ENCODE data around the gene USP6NL. TPM values are rescaled to one million over a fixed set of nuclear protein-coding genes. Genes with fewer than 3 reads are reported as not detected.

Gene USP6NL
- total RNA-seq, 1 experiment from 2014 or later, result 27.5 TPM

DNA sequence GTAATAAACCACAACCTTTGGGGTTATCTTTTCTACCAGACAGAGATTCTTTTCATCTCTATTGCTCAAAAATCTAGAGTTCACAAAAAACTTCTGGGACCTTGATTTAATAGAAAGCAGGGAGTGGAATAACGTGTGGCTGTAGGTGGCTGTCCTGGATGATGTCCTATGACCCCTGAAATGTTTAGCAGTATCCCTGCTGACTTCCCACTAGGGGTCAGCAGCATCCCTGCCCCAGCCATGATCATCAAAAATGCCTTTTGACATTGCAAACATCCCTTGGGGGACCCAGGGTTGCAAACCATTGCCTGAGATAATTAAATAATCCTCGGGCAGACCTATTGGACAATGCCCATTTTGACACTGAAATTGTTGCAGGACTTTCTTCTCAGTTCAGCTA is 177.1 kb downstream of the USP6NL start:
- no peak for TF ChIP-seq CTCF (IDR thresholded peaks at IDR 0.05; ENCODE audit: unreplicated experiment)
- intact Hi-C loops (cut with micrococcal nuclease; ENCODE audit: unreplicated experiment), result no loop called here
- Mint-ChIP-seq H3K4me1 (ENCODE audit: low read depth, unreplicated experiment) (no peaks in the 10 kb centered on the region), H3K4me3 (ENCODE audit: low read depth, unreplicated experiment) (no peak overlapping the region), H3K27ac (ENCODE audit: unreplicated experiment) (no peak overlapping the region), H3K36me3 (ENCODE audit: insufficient read depth, unreplicated experiment) (no peaks in the 10 kb centered on the region), H3K9me3 (ENCODE audit: low read depth, unreplicated experiment) (no peaks in the 10 kb centered on the region), H3K27me3 (ENCODE audit: unreplicated experiment) (peaks cover 48% of the 10 kb centered on the region)
- DNase-seq, result no peak
- no TSS peak for BruUV-seq (replicated peaks)
- CTCF ChIA-PET, result no interaction called here

DNA sequence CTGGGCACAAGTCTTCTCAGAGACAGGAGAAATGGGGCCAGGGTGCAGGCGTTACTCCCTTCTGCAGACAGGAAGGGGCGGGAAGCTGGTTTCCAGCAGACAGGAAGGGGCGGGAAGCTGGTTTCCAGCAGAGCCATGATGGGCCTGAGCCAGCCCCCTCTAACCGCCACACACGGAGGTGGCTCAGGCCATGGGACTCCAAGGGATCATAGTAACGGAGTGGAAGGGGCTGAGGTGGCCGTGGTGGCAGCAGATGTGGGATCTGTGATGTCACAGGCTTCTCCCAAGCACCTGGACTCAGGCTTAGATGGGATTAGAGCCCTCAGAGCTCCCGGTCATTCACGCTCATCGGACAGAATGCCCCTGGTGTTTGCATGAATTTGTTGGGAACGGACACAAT is 177.8 kb downstream of the USP6NL start:
- no peak for TF ChIP-seq CTCF (IDR thresholded peaks at IDR 0.05; ENCODE audit: unreplicated experiment)
- Mint-ChIP-seq H3K27ac (ENCODE audit: unreplicated experiment) (no peak overlapping the region), H3K9me3 (ENCODE audit: low read depth, unreplicated experiment) (no peaks in the 10 kb centered on the region), H3K27me3 (ENCODE audit: unreplicated experiment) (peaks cover 42% of the 10 kb centered on the region), H3K4me1 (ENCODE audit: low read depth, unreplicated experiment) (no peaks in the 10 kb centered on the region), H3K36me3 (ENCODE audit: insufficient read depth, unreplicated experiment) (no peaks in the 10 kb centered on the region), H3K4me3 (ENCODE audit: low read depth, unreplicated experiment) (no peak overlapping the region)
- intact Hi-C loops (cut with micrococcal nuclease; ENCODE audit: unreplicated experiment), result no loop called here
- CTCF ChIA-PET, result no interaction called here
- BruUV-seq (replicated peaks), result no TSS peak
- DNase-seq, result no peak

- H3K27me3 Mint-ChIP-seq (ENCODE audit: unreplicated experiment), result peaks cover 18% of the 10 kb centered on the region
- no peak for TF ChIP-seq CTCF (IDR thresholded peaks at IDR 0.05; ENCODE audit: unreplicated experiment)
- CTCF ChIA-PET, result no interaction called here
- intact Hi-C loops (cut with micrococcal nuclease; ENCODE audit: unreplicated experiment), result no loop called here
- no peaks in the 10 kb centered on the region for H3K9me3 Mint-ChIP-seq (ENCODE audit: low read depth, unreplicated experiment)
- no peaks in the 10 kb centered on the region for H3K4me1 Mint-ChIP-seq (ENCODE audit: low read depth, unreplicated experiment)
- no peak overlapping the region for H3K4me3 Mint-ChIP-seq (ENCODE audit: low read depth, unreplicated experiment)
- no peak overlapping the region for H3K27ac Mint-ChIP-seq (ENCODE audit: unreplicated experiment)
- no peak for DNase-seq
- no TSS peak for BruUV-seq (replicated peaks)
- H3K36me3 Mint-ChIP-seq (ENCODE audit: insufficient read depth, unreplicated experiment), result no peaks in the 10 kb centered on the region
These were observed 180.3 kb downstream of the USP6NL start for GRCh38 chr10:11431216-11431555.

DNA sequence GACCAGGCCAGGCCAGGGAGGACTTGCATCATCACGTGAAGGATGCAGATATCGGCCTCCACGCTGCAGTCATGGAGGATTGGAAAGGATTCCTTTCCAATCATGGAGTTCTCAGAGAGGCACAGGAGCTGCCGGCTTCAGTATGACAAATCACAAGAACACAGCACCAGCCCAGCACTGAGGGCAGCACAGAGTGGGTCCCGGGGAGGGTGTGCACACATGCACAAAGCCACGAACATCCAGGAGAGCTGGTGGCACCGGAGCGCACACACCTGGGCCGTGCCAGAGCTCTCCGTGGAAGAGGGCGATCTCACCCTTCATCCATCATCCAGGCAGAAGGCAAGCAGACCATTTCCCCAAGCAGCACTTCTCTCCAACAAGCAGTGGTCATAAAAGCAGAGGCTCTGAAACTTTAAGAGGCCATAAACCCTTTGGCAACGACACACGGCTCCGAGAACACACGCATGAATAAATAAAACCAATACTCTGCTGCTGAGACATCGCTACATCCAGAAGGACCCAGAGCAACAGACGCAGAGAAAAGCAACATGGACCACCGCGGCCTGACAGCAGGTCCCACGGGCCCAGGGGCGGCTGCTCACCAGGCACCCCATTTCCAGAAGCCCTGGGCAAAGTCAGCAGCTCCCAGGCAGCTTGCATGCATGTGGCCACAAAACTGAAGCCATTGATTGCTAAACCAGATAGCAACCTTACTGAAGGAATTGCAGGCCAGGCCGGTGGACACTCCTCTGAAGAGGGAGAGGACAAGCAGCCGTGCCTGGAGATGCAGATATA is 180.8 kb downstream of the USP6NL start:
- intact Hi-C loops (cut with micrococcal nuclease; ENCODE audit: unreplicated experiment), result no loop called here
- Mint-ChIP-seq H3K9me3 (ENCODE audit: low read depth, unreplicated experiment) (no peaks in the 10 kb centered on the region), H3K27me3 (ENCODE audit: unreplicated experiment) (peaks cover 12% of the 10 kb centered on the region), H3K4me3 (ENCODE audit: low read depth, unreplicated experiment) (no peak overlapping the region), H3K27ac (ENCODE audit: unreplicated experiment) (no peak overlapping the region), H3K36me3 (ENCODE audit: insufficient read depth, unreplicated experiment) (no peaks in the 10 kb centered on the region), H3K4me1 (ENCODE audit: low read depth, unreplicated experiment) (no peaks in the 10 kb centered on the region)
- no TSS peak for BruUV-seq (replicated peaks)
- CTCF ChIA-PET, result interaction anchor here (0.6 to 1.1 kb wide), 2 partner anchors 12 to 161 kb away, joined by 3 to 6 read pairs; no protein-coding TSS in a partner anchor
- no peak for DNase-seq
- no peak for TF ChIP-seq CTCF (IDR thresholded peaks at IDR 0.05; ENCODE audit: unreplicated experiment)

All from Calu3 (cell line).